Measurements from ENCODE around the gene SBK3.

GRCh38 chr19:55588738-55589137, 43.4 kb upstream of the SBK3 start:
- no peak for TF ChIP-seq POLR2AphosphoS5 (IDR thresholded peaks at IDR 0.05)
- TF ChIP-seq, protein P1, sequence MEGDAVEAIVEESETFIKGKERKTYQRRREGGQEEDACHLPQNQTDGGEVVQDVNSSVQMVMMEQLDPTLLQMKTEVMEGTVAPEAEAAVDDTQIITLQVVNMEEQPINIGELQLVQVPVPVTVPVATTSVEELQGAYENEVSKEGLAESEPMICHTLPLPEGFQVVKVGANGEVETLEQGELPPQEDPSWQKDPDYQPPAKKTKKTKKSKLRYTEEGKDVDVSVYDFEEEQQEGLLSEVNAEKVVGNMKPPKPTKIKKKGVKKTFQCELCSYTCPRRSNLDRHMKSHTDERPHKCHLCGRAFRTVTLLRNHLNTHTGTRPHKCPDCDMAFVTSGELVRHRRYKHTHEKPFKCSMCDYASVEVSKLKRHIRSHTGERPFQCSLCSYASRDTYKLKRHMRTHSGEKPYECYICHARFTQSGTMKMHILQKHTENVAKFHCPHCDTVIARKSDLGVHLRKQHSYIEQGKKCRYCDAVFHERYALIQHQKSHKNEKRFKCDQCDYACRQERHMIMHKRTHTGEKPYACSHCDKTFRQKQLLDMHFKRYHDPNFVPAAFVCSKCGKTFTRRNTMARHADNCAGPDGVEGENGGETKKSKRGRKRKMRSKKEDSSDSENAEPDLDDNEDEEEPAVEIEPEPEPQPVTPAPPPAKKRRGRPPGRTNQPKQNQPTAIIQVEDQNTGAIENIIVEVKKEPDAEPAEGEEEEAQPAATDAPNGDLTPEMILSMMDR (IDR thresholded peaks at IDR 0.05), result no peak

Measured in prostate gland (tissue), 2 donors.